HS-5 (cell line): ENCODE measurements around the gene COX17.
"Not testable (repeated sequence)": the region's sequence is repeated elsewhere in the genome, so short reads cannot be mapped to it uniquely, and the experiment has no call there.

ENCODE experiments used
- DNase-seq: peaks from one replicate; pipeline ENCODE4 v3.0.0-alpha.2; 2012; ENCODE audit warnings: low read depth

Gene COX17, protein sequence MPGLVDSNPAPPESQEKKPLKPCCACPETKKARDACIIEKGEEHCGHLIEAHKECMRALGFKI

DNA sequence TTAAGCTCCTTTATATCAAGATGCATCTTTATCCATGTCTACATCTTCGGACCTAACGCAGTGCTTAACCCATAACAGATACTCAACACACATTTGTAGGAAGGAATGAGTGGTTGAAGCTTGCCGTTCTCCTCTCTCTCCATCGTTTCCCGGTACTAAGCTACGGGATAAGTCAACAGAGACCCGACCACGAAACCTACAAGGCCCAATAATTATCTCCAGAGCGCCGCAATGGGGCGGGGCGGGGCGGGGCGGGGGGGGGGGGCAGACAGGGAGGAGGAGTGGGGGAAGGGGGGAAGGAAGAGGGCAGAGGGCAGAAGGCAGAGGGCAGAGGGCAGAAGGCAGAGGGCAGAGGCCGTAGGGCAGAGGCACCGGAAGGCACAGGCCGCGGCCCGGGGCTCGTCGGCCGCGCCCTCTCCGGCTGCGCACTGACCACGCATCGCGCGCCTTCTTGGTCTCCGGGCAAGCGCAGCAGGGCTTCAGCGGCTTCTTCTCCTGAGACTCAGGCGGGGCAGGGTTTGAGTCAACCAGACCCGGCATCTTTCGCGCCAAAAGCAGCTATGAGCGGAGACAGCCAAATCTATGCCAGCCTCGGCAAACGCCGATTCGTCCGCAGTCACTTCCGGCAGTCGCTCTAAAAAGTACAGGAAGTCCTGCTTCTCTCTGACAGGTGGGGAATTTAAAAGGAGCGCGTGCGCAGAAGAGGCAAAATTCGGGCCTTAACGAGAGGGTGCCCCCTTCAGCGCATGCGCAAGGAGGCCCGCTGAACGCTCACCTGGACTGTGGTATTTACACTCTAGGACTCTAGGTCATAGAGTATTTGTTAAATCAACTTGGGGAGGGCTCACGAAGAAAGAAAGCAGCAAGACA, at the start of gene COX17:
Gene COX17, minus strand, starts transcription at position 636 of the 870 bp plus-strand sequence. Its CDS starts 96 bp downstream, at position 540.
- peak; percentile 85 for DNase-seq

DNA sequence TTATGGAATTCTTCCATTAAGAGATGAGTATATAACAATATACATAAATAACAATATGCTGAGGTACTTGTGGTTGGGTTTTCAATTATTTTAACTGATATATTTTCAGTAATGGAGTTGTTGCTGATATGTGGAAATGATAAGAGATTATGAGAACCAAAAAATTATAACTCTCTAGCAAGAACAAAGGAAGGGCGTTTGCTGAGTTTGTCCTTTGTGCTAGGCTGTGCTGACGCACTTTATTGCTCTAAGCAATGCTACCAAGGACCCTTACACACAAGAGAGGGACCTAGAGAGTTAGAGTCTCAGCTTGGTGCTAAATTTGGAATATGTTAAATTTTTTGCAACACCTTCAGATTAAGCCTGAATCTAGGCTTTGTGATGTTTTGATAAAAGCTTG, 49.7 kb upstream of the COX17 start:
- DNase-seq: no peak

DNA sequence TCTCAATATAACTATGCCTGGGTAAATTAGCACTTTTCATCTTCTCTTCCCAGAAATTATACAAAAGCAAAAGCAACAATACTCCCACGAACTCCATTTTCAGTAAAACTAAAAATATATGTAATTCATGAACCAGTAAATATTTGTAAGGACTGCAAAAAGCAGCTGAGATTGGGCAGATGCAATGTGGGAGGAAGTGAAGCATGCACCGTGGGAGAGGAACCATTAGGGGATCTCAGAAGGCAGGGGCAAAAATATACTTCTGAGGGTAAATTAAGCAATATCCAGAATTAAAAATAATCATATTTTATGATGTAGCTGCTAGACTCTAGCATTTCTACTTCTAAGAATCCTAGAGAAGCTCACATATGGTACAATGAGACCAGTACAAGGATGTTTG, 45.8 kb upstream of the COX17 start:
- no peak for DNase-seq

DNA sequence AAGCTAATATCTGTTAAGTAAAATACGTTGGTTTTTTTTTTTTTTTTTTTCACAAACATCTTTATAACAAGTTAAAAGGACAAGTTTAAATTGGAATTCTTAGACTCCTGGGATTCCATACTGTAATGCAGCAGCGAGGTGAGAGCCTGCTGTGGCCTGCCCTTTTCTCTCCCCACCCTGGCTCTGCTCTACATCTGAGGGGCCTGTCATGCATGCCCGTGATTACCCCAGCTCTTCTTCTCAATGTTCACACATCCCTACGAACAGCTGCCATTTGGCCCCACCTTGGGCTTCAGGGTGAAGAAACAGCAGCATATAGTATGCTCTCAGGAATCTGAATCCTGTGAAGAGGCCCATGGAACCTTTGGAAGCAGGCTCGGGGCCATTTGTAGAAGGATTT, 40.3 kb upstream of the COX17 start:
- DNase-seq: no peak

DNA sequence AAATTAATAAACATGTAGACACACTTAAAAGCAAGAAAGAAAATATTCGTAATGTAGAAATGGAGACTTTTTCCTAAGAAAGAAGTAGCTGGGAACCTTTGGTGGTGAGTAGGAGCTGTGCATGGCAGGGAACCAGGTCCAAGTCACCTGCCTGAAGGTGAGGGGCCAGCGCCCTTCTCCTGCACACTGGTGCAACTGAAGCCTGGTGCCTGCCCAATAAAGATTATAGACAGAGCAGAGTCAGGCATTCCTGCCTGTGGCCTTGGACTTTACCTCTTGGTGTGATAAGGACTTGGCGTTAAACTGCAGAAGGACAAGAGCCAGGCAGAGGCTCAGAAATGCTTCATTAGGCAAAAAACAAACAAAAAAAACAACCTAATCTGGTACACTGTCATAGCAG, 39.8 kb upstream of the COX17 start:
- DNase-seq: no peak

DNA sequence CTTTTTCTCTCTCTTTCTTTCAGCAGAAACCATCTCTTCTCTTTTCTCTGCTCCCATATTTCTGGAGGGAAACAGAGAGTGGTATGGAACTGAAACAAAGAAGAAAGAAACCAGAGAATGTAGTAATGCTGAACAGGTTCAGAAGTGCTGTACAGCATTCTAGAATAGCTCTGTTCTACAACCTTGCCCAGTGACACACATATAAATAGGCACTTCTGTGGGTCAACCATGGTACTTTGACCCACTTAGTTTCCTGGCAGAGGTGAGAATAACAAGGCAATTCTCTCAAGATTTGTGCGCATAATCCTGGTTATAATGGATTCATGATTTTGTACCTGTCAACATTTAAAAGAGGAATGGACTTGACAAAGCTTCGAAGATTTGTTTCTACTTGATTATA, 37.9 kb upstream of the COX17 start:
- no peak for DNase-seq

DNA sequence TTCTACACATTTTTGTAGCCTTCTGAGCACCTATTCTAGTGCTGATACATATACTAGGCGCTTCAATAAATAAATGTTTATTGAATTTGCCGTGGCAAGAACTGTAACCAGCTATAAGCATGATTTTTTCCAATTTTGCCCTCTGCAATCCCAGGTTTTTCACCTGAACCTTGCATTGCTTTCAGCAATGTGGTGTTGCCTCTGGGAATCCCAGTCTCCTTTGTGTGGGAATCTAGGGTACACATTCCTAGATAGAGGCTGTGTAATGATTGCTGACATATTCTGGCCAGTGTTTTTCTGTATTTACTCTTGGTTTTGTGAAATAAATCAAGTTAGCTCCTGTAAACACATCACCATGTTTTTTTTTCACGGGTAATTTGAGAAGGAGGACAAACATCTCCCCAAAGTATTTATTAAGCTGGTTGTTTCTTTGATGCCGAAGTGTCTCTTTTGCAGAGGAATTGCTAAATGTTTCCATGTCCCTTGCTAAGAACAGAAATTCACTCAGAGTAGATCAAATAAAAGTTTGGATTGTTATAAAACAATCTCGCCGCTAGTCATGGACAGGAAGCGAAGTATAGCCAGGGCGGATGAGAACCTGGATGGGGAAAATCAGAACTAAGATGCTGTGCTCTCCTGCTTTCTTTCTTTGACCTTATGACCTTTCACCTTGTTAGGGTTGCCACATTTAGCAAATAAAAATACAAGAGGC, 26.8 kb upstream of the COX17 start:
- no peak for DNase-seq

DNA sequence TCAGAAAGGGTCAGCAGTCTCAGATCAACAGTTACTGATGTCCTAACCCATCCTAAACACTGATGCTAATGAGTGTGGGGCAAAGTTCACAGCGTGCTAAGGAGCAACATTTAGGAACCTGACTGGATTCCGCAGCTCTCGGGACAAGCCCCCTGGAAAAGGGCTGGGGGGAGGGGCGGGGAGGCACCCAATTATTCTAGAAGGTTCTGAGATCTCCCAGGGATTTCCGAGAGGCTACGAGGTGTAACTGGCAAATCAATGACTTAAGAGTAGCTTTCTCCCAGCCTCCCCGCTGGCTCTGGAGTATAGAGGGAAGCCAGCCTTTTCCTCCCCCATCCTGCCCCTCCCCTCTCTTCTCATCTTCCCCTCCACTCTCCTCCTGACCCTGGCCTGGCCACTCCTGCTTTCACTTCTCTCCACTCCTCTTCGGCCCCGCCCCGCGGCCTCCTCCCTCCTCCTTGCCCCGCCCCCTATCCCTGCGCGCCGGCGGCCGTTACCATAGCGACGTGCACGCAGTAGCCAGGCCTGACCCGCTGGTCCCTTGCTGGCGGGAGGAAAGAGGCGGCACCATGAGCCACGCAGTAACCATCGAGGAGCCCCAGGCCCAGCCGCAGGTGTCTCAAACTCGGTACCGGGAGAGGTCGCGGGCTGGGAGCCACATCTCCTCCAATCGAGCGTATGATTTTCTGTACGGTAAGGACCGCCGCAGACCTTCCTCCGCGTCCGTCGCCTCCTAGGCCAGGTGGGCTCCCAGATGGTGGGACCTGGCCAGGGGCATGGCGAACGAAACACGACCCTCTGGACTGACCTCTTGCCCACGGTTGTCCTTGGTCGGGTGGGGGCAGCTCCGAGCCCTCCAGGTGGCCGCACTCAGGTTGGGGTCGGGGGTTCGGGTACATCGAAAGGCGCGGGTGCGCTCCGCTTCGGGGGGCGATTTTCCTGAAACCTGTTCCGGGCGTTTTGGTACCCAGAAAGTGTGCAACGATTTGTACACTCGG, 25.6 kb upstream of the COX17 start, which contains the start of gene CFAP91:
Gene CFAP91, plus strand, starts transcription at position 493 of the 998 bp plus-strand sequence. Its CDS starts 77 bp downstream, at position 570.
- DNase-seq: peak; percentile 60

DNA sequence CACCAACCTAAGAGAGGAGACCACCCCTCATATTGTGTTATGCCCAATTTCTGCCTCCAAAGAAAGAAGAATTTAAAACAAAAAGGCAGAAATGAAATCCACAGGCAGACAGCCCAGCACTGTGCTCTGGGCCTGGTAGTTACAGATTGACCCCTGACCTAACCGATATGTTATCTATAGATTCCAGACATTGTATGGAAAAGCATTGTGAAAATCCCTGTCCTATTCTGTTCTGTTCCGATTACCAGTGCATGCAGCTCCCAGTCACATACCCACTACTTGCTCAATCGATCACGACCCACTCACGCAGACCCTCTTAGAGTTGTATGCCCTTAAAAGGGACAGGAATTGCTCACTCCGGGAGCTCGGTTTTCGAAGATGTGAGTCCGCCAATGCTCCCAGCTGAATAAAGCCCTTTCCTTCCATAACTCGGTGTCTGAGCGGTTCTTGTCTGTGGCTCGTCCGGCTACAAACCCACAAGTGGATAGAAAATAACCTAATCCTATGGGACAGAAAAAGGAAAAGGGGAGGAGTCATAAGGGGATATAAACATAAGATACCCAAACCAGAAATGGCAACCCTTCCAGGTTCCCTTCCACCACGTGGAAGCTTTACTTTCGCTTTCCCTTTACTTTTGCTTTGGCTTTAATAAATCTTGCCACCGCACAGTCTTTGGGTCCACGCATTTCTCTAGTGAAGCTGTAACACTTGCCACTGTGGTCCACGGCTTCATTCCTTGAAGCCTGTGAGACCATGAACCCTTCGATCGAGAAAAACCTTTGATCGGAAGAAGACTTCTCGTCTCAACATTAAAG, 23.9 kb upstream of the COX17 start:
- DNase-seq: no peak

DNA sequence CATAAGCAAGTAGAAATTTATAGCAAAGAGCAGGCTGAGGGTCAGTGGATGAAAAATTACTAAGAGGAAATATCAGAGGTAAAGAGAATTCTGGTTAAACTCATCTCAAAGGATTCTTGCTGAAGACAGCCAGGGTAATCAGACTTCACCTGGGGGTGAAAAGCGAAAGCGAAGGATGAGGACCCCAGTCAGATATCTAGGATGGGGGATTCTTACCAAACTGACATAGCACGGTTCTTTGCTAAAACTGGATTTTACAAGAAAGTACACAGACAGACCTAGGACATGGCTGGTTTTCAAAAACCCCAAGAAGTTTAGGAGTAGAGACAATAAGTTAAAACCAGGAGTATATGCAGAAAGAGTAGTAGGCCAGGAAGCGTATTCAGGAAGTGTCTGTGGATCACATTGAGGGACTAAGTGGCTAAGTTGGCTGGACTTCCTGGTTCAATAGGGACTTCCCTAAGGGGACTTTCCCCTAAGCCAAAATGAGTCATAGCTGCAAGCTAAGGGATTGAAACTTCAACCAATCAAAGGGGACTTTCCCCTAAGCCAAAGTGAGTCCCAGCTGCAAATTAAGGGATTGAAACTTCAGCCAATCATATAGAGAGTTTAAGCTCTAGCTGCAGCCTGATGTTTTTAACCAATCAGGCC, 23.2 kb upstream of the COX17 start:
- DNase-seq: peak; percentile 19

DNA sequence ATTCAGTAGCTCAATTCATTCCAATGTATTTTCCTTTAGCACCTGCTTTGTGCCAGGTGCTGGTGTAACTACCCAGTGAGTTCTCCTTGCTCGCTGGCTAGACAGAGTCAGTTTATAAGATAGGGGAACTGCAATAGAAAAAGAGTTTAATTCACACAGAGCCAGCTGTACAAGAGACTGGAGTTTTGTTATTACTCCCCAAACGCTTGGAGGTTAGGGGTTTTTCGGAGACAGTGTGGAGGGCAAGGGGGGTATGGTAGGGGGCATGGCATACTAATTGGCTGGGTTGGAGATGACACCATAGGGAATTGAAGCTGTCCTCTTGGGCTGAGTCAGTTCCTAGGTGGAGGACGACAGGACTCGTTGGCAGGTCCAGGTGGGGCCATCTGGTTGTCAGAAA, 20.2 kb upstream of the COX17 start:
- DNase-seq: no peak

DNA sequence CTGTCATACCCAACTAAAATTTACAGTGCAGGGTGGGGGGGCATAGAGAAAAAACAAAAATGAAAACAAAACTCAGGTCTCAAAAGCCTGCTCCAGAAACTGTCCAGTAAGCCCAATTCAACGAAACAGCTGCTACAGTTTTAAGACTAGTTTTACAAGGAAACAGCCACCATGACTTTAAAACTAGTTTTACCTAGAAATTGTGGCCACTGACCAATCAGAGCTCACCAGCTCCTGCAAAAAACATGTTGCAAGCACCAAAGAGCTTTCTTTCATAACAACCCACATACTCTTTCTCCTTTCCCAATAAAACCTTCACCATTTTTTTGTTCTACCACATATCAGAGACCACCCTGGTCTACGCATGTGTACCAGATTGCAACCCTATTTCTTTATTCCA, 18.3 kb upstream of the COX17 start:
- DNase-seq: no peak

DNA sequence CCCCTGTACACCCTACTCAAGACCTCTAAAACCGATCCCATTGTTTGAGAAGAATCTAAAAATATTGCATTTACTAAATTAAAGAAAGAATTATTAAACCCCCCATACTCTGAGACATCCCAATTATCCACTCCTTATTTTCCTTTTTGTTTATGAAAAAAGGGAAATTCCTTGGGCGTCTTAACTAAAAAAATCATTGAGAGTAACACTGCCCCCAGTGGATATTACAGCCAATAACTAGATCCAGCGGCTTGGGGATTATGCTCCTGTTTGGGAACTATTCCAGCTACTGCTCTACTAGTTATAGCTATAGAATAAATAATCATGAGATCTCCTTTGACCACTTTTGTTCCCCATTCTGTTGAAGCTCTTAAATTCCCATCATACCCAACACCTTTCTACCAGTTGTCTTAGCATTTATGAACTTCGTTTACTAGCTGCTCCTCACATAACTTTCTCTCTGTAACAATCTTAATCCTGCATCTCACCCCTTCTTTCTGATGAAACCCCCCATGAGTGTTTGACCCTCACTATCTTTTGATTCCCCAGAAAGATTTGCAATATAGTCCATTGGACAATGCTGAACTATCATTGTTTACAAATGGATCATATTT, 12.9 kb upstream of the COX17 start:
- no peak for DNase-seq

DNA sequence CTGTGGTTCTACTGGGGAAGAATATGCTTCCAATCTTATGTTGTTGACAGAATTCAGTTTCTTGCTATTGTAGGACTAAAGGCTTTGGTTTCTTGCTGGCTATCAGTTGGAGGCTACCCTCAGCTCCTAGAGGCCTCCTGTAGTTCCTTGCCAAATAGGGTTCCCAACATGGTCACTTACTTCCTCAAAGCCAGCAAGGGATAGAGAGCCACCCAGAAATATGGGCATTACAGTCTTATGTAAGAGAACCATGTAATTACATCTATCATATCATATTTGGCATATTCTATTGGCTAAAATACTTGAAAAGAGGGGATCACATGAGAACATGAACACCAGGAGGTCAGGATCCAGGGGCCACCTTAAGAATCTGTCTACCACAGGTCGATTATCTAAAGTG, 6.2 kb upstream of the COX17 start:
- DNase-seq: no peak

DNA sequence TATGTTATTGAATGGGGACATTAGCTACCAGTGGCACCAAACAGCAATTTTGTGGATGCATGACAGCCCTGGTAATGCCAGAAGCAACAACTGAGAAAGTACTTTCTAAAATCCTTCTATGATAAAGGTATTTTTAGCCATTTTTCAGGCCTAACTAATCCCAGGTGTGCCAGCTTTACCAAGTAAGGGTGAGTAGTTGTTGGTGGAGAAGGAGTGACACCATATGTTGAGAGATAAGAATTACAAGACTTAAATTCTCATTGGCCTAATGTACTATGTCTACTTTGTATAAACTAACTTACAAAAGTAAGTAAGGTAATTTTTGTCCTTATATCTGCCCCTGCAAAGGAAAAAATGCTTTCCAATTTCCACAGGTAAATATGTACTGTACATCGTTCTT, 4.1 kb upstream of the COX17 start:
- no peak for DNase-seq

DNA sequence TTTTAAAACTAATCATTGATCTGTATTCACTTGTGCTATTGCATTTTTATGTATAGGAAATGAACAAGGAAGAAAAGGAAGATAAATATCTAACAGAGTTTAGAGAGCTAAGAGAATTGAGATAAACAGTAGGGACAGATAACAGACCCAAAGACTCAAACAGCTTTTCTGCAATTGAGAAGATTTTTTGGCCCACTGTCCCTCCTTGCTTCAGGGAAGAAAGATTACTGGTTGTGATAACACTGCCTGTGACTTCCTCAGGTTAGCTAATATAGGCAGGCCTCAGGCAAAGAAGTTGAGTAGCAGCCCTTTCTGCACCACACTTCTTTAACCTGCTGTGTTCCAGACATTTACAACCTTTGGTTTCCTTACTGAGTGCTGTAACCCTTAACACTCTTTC, 2.7 kb upstream of the COX17 start:
- no peak for DNase-seq

DNA sequence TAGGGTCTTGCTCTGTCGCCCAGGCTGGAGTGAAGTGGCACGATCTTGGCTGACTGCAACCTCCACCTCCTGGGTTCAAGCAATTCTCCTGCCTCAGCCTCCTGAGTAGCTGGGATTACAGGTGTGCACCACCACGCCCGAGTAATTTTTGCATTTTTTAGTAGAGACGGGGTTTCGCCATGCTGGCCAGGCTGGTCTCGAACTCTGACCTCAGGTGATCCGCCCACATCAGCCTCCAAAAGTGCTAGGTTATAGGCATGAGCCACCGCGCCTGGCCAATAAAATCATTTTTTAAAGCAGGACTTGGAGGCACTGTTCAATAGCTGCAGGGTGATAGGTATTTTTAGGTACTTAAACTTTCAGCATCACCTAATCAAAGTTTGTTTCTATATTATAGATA, 1.0 kb upstream of the COX17 start:
- DNase-seq: not testable (repeated sequence)

DNA sequence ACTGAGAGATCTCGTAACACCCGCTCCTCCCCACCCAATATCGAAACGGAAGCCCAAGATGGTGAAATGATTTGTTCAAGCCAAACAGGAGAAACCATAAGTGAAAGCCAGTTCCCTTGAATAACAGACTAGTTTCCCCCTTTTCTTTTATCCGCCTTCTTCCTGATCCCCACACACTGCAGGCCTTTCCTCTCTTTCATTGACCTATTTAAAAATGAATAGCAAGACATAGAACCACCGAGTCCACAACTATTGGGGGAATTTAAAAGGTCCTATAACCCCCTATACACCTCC, 382 bp upstream of the COX17 start:
- DNase-seq: no peak

DNA sequence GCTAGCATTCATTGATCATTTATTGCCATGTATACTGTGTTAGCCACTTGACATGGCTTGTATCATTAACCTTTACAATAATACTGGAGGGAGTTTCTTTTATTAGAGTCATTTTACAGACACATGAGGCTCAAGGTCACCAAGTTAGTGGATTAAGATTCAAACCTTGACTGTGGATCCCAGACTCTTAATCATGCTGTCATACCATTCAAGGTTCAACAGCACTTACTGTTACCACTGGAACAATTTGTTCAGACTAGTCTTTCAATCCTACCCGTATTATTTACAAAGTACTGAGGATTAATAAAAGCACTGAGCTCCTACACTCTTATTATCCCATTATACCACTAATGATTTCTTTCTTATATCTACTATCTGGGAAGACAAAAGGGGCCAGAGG, 1.2 kb downstream of the COX17 start:
- DNase-seq: no peak

DNA sequence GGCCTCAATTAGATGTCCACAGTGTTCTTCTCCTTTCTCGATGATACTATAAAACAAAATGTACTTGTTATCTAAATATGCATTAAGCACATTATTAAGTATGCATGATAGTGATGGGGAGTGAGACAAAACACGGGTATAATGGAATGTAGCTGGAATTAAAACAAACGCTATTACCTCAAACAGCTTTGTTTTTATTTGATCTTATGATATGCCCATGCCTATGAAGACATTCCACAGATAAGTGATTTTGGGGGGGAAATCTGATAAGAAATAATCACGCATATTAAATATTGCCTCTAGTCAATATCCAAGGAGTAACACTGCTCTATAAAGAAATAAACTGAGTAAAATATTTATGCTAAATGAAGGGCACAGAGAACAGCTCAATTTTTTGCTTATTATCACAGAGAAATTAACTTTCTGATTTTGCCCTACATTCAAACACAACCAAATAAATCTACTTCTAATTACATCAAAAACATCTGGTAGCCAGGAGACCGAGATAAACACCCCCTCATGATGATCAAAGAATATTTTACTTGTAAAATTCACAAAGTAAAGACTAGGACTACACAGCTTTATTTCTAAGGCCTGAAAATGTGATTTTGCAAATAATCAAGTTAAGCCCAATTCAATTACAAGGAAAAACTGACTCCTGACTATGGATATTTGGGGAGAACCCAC, 1.9 kb downstream of the COX17 start:
- no peak for DNase-seq
